IPS-18a (cell line): ENCODE results near the gene RASSF5.

Experiments used
- H3K27ac ChIP-seq: one replicate; pipeline ENCODE4 v1.5.1; 2013; ENCODE audit warnings: low read length
- H3K27me3 ChIP-seq: one replicate; pipeline ENCODE4 v1.6.1; 2013; ENCODE audit warnings: mild to moderate bottlenecking, low read length; ENCODE audit not compliant: control insufficient read depth, insufficient read depth
- H3K36me3 ChIP-seq: one replicate; pipeline ENCODE4 v1.6.1; 2013; ENCODE audit warnings: low read depth, low read length; ENCODE audit not compliant: control insufficient read depth
- H3K4me1 ChIP-seq: one replicate; pipeline ENCODE4 v1.6.1; 2013; ENCODE audit warnings: low read depth, low read length; ENCODE audit not compliant: control insufficient read depth
- H3K4me3 ChIP-seq: one replicate; pipeline ENCODE4 v1.5.1; 2013; ENCODE audit warnings: low read length
- H3K9ac ChIP-seq: one replicate; pipeline ENCODE4 v1.6.1; 2013; ENCODE audit warnings: mild to moderate bottlenecking, low read length, moderate library complexity
- H3K9me3 ChIP-seq: one replicate; pipeline ENCODE4 v1.6.1; 2013; ENCODE audit warnings: low read depth, low read length; ENCODE audit not compliant: control insufficient read depth

The RASSF5 gene

DNA sequence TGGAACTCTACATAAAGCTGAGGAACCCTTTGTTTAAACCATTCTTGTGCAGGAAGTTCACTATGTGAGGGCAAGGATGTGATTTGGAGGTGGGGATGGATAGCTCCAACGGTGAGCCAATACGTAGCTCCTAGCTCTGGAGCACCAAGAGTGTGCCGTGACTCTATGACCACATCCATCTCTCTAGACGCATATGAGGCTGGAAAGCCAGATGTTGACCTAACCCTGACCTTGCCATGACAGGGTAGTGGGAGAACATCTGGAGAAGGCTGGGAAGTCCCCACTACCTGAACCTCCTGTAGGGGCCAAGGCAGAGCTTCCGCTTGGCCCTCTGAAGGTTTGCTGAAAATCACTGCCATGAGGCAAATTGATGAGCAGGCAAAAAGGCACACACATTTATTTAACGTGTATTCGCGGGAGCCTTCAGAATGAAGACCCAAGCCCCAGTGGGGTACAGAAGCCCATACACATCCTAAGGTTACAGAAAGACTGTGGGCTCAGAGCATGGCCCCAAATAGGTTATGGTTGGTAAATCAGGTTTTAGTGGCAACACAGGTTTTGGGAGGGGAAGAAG, 61.5 kb downstream of the RASSF5 start:
- no peaks in the 10 kb centered on the region for H3K27me3 ChIP-seq
- H3K4me1 ChIP-seq = peaks cover 10% of the 10 kb centered on the region
- no peaks in the 10 kb centered on the region for H3K36me3 ChIP-seq
- H3K9ac ChIP-seq = no peak overlapping the region
- H3K4me3 ChIP-seq = no peak overlapping the region
- H3K9me3 ChIP-seq = no peaks in the 10 kb centered on the region
- H3K27ac ChIP-seq = no peak overlapping the region

DNA sequence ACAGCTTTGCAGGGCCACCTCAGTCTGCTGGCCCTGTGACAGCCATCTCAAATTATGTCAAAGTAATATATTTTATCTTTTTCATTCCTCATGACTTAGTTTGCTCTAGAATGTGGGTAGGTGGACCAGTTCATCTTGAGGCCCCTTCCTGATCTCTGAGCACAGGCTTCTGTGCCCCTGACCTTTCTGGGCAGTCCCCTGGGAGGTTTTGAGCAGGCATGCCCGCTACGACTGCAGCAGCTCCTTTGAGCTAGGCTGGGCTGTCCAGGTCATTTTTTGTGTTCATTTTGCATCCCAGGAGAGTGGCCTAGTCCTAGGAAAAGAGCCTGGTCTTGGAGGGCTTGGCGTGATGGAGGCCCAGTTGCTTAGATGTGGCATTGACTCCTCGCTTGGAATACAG, 62.2 kb downstream of the RASSF5 start:
- Histone ChIP-seq H3K36me3 (no peaks in the 10 kb centered on the region), H3K27me3 (no peaks in the 10 kb centered on the region), H3K4me3 (no peak overlapping the region), H3K4me1 (peaks cover 10% of the 10 kb centered on the region), H3K9ac (no peak overlapping the region), H3K27ac (no peak overlapping the region), H3K9me3 (no peaks in the 10 kb centered on the region)

DNA sequence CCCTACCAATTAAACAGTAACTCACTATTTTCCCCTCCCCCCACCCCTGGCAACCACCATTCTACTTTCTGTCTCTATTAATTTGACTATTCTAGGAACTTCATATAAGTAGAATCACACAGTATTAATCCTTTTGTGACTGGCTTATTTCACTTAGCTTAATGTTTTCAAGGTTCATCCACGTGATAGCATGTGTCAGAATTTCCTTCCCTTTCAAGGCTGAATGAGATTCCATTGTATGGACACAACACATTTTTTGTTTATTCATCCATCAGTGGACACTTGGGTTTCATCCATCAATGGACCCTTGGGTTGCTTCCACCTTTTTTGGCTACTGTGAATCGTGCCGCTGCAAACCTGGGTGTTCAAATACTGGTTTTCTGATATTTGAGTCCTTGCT, 63.2 kb downstream of the RASSF5 start:
- peaks cover 10% of the 10 kb centered on the region for H3K4me1 ChIP-seq
- H3K9ac ChIP-seq = no peak overlapping the region
- no peaks in the 10 kb centered on the region for H3K36me3 ChIP-seq
- no peaks in the 10 kb centered on the region for H3K27me3 ChIP-seq
- H3K4me3 ChIP-seq = no peak overlapping the region
- no peaks in the 10 kb centered on the region for H3K9me3 ChIP-seq
- no peak overlapping the region for H3K27ac ChIP-seq

- no peaks in the 10 kb centered on the region for H3K27me3 ChIP-seq
- peaks cover 10% of the 10 kb centered on the region for H3K4me1 ChIP-seq
- no peak overlapping the region for H3K27ac ChIP-seq
- no peaks in the 10 kb centered on the region for H3K9me3 ChIP-seq
- H3K9ac ChIP-seq = no peak overlapping the region
- no peaks in the 10 kb centered on the region for H3K36me3 ChIP-seq
- H3K4me3 ChIP-seq = no peak overlapping the region
Observed at GRCh38 chr1:206572835-206573234, 65.5 kb downstream of the RASSF5 start.

DNA sequence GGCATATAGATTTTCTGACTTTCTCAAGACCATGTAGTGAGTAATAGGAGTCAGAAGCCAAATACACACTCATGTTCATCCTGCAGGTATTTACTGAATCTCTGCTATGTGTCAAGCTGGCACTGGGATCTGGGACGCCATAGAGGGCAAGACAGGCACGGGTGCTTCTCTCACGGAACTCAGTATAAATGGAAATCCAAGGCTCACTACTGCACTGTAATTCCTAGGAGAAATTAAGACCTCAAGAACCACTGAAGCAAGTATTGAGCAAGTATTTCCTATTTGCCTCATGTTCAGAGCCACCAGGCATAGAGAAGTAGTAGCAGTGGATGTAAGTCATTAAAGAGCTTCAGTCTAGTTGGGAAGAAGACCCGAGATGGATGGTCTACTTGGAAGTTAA, 66.0 kb downstream of the RASSF5 start:
- Histone ChIP-seq H3K27me3 (no peaks in the 10 kb centered on the region), H3K27ac (no peak overlapping the region), H3K9ac (no peak overlapping the region), H3K4me3 (no peak overlapping the region), H3K36me3 (no peaks in the 10 kb centered on the region), H3K9me3 (no peaks in the 10 kb centered on the region), H3K4me1 (peaks cover 10% of the 10 kb centered on the region)

- Histone ChIP-seq H3K4me3 (no peak overlapping the region), H3K9ac (no peak overlapping the region), H3K27ac (no peak overlapping the region), H3K4me1 (peaks cover 8% of the 10 kb centered on the region), H3K9me3 (no peaks in the 10 kb centered on the region), H3K27me3 (no peaks in the 10 kb centered on the region), H3K36me3 (no peaks in the 10 kb centered on the region)
Observed at GRCh38 chr1:206573762-206574161, 66.4 kb downstream of the RASSF5 start.

GRCh38 chr1:206575165-206575893, 68.0 kb downstream of the RASSF5 start:
- Histone ChIP-seq H3K36me3 (no peaks in the 10 kb centered on the region), H3K4me1 (no peaks in the 10 kb centered on the region), H3K9me3 (no peaks in the 10 kb centered on the region), H3K27me3 (no peaks in the 10 kb centered on the region), H3K9ac (no peak overlapping the region), H3K27ac (no peak overlapping the region), H3K4me3 (no peak overlapping the region)

- Histone ChIP-seq H3K4me1 (no peaks in the 10 kb centered on the region), H3K9ac (no peak overlapping the region), H3K27me3 (no peaks in the 10 kb centered on the region), H3K4me3 (no peak overlapping the region), H3K27ac (no peak overlapping the region), H3K9me3 (no peaks in the 10 kb centered on the region), H3K36me3 (no peaks in the 10 kb centered on the region)
Observed at GRCh38 chr1:206575894-206576737, 68.8 kb downstream of the RASSF5 start.

DNA sequence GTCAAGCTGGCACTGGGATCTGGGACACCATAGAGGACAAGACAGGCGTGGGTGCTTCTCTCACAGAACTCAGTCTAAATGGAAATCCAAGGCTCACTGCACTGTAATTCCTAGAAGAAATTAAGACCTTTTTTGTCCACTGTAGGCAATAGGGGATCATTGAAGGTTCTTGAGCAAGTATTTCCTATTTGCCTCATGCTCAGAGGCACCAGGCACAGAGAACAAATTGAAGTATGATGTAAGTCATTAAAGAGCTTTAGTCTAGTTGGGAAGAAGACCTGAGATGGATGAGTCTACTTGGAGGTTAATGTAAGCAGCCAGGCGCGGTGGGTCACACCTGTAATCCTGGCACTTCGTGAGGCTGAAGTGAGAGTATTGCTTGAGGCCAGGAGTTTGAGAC, 70.3 kb downstream of the RASSF5 start:
- H3K27ac ChIP-seq = no peak overlapping the region
- H3K27me3 ChIP-seq = no peaks in the 10 kb centered on the region
- no peaks in the 10 kb centered on the region for H3K9me3 ChIP-seq
- no peak overlapping the region for H3K4me3 ChIP-seq
- no peaks in the 10 kb centered on the region for H3K4me1 ChIP-seq
- H3K36me3 ChIP-seq = no peaks in the 10 kb centered on the region
- no peak overlapping the region for H3K9ac ChIP-seq

DNA sequence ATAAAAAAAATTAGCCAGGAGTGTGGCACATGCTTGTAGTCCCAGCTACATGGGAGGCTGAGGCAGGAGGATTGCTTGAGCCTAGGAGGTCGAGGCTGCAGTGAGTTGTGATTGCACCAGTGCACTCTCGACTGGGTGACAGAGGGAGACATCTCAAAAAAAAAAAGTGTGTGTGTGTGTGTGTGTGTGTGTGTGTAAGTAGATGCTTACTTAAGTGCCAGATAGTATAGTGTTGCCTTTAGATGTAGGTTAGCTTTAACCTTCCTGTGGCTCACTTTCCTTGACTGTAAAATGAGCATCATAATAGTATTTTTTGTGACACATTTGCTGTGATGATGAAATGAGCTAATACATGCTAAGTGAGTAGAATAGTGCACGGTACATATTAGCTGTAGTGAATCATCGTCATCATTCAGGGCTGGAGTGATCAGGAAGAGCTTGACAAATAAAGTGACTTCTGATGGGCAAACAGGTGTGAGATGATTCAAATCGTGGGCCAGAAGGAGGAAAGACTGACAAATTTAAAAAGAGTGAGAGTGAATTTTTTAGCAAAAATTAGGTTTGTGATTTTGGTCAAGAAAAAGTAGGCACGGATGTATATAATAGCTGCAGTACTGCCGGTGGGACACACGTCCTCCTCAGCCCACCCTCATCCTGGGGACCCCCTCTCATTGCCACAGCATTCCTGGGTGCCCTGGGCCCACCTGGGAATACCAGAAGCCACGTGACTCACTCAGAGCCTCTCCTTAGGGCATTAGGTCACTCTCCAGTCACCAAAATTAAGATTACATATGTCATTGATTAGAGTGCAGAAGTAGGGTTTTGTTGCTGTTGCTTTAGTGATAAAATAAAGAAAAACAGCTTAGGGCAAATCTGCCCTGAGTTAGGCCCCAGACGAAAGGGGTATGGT, 71.0 kb downstream of the RASSF5 start:
- no peak overlapping the region for H3K9ac ChIP-seq
- H3K4me1 ChIP-seq = no peaks in the 10 kb centered on the region
- H3K27me3 ChIP-seq = no peaks in the 10 kb centered on the region
- no peak overlapping the region for H3K27ac ChIP-seq
- no peaks in the 10 kb centered on the region for H3K9me3 ChIP-seq
- no peaks in the 10 kb centered on the region for H3K36me3 ChIP-seq
- H3K4me3 ChIP-seq = no peak overlapping the region

GRCh38 chr1:206578978-206579374, 71.6 kb downstream of the RASSF5 start:
- H3K4me1 ChIP-seq = no peaks in the 10 kb centered on the region

More at GRCh38 chr1:206578978-206579374, 71.6 kb downstream of the RASSF5 start:
- no peak overlapping the region for H3K9ac ChIP-seq
- no peaks in the 10 kb centered on the region for H3K9me3 ChIP-seq
- H3K27me3 ChIP-seq = no peaks in the 10 kb centered on the region
- H3K36me3 ChIP-seq = no peaks in the 10 kb centered on the region
- no peak overlapping the region for H3K27ac ChIP-seq
- no peak overlapping the region for H3K4me3 ChIP-seq
